ENCODE data around the gene RDX.
"Not testable (repeated sequence)": the region's sequence is repeated elsewhere in the genome, so short reads cannot be mapped to it uniquely, and the experiment has no call there.

The RDX gene

DNA sequence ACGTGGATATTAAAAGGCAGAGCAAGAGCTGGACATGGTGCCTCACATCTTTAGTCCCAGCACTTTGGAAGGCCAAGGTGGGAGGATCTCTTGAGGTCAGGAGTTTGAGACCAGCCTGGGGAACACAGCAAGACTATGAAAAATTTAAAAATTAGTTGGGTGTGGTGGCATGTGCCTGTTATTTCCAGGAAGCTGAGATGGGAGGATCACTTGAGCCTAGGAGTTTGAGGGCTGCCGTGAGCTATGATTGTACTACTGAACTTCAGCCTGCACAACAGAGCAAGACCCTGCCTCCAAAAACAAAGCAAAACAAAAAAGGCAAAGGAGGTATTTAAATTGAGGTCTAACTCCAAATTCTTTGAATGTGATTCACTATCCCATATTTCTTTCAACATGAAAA lies 23.5 kb downstream of the RDX start:
- no peak for DNase-seq (ENCODE audit: low read depth)

DNA sequence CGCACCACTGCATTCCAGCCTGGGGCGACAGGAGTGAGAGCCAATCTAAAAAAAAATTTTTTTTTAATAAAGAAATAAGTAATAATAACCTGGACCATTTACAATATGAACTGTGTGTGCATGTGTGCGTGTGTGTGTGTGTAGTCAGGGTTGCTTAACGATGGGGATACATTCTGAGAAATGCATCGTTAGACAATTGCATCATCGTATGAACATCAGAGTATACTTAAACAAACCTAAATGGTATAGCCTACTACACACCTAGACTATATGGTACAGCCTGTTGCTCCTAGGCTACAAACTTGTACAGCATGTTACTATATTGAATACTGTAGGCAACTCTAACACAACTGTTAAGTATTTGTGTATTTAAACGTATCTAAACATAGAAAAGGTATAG lies 26.4 kb downstream of the RDX start:
- DNase-seq (ENCODE audit: low read depth): no peak

DNA sequence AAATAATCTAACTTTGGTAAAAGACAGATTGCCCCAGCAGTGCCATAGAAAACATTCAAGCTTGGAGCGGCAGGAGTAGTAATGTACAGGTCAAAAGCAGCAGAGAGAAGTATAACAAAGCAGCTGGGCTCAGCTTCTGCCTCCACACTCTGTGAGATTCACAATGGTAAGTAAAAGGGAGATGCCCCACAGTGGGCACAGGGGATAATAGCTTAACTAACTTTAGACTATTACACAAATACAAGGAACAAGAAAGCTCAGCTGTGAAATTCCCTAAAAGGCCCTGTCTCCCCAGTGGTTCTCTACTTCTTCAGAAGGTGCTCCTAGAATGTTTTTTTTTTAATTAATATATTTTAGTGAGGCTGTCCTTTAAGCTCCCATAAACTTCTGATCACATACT lies 28.0 kb downstream of the RDX start:
- no peak for DNase-seq (ENCODE audit: low read depth)

DNA sequence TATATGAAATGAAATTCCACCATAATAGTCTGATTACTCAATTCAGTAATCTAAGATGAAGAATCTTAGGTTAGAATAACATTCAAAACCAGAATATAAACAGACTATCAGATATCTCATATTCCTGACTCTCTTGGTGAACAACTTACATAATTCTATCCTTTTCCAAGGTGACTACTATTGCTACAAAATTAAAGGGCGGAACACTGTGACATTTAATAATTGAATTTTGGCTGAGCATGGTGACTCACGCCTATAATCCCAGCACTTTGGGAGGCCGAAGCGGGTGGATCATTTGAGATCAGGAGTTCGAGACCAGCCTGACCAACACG lies 34.4 kb downstream of the RDX start:
- DNase-seq (ENCODE audit: low read depth): no peak

DNA sequence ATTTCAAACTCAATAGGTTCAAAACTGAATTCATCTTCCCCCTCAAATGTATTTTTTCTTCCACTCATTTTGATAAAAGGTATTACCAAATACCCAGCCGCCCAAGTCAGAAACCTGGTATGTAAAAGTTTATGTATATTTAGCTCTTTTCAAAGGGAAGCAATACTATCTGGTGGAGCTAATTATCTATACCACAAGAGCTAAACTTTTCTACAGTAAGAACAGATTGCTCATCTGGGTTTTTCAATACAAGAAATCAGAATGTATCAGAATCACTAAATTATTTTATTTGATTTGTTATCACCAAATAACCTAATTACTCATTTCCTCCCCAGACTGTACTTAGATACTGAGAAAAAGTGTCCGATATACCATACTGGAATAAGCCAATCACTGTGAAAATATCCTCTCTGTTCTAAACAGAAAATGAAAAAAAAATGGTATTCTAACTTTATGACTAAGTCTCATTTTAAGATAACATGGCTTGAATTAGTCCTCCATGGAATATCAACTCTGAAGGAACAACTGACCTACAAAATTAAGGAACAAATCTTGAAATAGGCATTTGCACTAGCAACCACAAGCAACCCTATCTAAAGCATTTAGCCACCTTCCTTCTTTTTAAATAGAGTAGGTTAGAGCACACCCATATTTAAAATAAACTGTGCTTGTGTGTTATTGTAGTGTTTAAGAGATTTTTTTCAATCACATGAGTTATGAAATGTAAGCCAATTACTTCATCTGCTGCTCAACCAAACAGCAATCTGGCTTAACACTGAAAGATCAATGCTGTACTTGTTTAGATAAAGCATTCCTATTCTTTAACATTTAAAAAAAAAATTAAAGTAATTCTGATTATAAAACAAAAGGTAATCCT lies 35.0 kb downstream of the RDX start:
- no peak for DNase-seq (ENCODE audit: low read depth)

DNA sequence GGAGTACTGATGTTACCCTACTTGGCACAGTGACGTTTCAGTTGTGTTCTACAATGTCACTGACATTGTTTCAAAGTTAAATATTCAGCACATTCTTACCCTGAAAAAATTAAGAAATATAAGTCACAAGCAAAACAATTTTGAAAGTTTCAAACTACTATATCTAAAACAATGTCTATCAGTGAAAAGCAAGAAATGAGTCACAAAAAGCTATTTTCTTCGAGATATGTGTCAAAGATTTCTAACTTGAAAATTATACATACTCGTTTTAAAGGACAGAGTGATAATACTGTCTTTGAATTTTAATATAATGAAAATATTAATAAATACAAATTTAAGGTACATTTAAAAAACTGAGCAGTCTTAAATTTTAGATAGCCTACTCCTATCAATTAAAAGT lies 42.9 kb downstream of the RDX start:
- DNase-seq (ENCODE audit: low read depth): no peak

DNA sequence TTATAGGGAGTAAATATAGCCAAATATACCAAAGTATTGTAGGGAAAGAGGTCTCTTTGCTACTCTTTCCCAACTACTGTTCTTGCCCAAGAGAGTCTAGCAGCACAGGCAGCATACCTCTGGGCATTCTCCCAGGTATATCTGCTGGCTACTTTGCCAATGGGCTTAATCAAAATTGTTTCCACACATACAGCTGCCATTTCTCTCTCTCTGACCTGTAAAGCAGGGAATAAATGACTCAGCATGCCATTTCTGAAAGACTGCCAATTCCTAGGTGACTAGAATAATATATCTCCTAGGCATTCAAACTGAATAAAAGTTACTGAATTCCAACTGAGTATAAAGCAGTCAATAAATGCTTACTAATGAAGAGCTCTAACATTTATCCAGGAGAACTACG lies 44.6 kb downstream of the RDX start:
- DNase-seq (ENCODE audit: low read depth): peak; percentile 29

DNA sequence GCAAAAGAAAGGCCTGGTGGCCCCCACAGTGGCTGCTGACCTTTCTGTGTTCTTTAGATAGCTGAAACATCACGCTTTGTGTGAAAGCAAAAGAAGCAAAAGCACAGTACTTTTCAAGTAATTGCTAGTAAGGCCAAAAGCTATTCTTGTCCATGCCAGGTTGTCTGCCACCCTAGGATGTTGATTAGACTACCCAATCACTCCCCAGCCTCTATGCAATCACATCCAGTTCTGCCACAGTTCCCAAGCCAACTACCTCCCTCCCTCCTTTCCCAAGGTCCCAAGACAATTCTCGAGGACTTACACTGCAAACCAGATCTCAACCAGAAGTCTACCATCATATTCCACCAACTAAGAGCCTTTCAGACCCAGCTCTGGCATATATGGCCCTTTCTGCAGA lies 46.2 kb downstream of the RDX start:
- DNase-seq (ENCODE audit: low read depth): no peak

DNA sequence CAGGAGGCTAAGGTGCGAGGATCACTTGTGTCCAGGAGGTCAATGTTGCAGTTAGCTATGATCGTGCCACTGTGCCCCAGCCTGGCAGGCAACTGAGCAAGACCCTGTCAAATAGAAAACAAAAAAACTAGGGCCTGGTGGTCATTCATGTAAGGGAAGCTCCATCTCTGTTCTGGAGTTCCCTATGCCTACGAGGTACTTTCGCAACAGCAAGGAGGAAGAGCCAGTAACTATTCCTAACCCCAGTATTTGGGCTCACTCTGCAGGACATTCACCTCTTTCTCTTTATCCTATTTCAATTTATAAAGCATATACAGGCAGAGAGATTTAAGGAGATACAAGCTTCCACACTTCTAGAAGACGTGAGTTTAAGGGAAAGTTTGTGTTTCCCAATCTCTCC lies 46.6 kb downstream of the RDX start:
- DNase-seq (ENCODE audit: low read depth): no peak

DNA sequence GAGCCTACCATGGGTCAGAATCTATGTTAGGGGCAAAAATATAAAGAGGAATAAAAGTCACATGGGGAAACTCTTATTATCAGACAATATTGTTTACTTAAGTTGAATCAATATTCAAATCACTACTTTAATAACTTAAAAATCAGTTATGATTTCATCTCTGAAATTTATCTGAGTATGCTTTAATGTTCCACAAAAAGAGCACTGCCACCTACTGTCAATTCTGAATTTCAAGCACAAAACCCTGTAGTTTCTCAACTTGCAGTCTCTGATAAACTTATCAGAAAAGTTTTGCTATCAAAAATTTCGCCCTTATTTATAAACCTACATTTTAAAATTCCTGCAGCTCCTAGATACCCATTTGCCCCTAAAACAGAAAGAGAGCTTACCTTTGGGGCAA lies 47.3 kb downstream of the RDX start:
- DNase-seq (ENCODE audit: low read depth): no peak

DNA sequence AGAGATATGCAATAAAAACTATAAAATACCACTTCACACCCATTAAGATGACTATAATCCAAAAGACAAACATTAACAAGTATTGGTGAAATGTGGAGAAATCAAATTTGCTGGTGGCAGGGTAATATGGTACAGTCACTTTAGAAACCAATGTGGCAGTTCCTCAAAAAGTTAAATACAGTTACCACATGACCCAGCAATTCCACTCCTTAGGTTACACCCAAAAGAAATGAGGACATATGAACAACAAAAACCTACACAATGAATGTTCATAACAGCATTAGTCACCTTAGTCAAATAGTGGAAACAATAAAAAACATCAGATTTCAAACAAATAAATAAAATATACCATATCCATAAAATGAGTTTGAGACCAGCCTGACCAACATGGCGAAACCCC lies 52.6 kb downstream of the RDX start:
- DNase-seq (ENCODE audit: low read depth): no peak

DNA sequence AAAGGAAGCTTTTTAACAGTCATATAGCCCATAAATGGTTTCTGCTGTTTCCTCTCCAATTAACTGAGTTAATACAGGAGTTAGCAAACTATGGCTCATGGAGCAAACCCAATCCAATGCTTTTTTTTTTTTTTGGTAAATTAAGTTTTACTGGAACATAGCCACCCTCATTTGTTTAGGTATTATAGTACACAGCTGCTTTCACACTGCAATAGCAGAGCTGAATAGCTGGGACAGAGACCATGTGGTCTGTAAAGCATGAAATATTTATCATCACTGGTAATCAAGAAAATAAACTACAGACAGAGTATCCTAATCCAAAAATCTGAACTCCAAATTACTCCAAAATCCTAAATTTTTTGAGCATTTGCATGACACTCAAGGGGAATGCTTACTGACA lies 53.7 kb downstream of the RDX start:
- no peak for DNase-seq (ENCODE audit: low read depth)

DNA sequence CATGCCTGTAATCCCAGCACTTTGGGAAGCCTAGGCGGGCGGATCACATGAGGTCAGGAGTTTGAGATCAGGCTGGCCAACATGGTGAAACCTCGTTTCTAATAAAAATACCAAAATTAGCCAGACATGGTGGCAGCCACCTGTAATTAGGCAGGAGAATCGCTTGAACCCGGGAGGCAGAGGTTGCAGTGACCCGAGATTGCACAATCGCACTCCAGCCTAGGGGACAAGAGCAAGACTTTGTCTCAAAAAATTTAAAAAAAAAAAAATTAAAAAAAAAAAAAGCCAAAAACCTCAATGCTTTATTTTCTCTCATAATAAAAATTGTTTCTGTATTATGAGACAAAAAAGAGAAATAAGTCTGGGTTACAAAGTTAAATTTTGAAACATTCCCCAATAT lies 54.2 kb downstream of the RDX start:
- no peak for DNase-seq (ENCODE audit: low read depth)

DNA sequence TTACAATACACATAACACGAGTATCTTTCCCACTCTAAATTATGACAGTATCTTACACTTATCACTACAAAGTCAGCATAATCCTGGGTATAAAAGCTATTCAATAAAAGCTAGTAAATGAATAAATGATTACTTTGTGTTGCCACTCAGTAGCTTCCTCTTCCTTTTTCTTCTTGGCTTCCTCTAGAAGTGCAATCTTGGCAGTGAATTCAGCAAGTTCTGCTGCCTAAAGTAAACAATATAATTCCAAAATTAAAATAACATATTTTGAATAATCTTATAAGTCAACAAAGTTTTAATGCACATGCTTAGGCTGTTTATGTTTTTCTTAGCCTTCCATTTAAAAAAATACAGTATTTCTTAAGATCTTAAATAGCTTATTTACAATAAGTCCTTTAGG lies 60.4 kb downstream of the RDX start:
- no peak for DNase-seq (ENCODE audit: low read depth)

DNA sequence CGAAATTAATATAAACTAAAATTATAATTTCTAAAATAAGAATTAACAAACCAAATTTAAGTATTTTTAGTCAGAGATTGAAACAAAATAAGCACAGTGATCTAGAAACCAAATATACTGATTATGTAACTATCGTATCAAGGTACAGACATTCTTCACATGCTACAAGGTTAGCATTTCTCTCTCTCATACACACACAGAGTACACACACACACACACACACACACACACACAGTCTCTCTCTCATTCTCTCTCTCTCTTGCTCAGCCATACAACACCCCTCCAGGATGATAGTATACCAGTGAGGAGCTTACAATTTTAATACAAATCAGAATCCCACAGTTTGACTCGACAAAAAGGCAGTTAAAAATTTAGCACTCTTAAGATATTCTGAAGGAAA lies 66.0 kb downstream of the RDX start:
- DNase-seq (ENCODE audit: low read depth): no peak

DNA sequence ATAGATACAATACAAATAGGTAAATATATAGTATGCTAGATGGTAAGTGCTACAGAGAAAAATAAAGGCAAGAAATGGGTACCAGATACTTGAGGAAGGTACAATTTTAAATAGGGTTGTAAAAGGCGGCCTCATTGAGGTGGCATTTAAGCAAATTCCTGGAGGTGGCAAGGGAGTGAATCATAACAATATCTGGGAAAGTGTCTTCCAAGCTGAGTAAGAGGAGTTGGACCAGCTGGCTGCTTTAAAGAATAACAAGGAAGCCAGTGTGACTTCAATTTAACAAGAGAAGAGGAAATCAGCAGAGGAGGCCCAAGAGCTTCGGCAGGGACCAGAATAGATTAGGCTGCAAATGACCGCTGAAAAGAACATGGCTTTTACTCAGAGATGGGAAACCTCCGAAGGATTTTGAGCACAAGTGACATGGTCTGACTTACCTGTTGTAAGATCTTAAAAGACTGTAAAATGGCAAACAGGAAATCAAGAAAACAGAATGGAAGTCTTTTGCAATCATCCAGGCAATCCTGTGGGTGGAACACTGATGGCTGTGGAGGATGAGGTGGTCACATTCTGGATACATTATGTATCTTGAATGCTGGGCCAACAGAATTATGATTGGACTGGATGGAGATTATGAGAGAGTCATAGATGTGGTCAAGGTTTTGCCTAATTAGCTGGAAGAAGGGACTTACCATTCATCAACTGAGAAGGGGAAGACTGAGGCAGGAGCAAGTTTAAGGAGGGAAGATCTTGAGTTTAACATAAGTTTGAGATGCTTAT lies 77.2 kb downstream of the RDX start:
- no peak for DNase-seq (ENCODE audit: low read depth)

DNA sequence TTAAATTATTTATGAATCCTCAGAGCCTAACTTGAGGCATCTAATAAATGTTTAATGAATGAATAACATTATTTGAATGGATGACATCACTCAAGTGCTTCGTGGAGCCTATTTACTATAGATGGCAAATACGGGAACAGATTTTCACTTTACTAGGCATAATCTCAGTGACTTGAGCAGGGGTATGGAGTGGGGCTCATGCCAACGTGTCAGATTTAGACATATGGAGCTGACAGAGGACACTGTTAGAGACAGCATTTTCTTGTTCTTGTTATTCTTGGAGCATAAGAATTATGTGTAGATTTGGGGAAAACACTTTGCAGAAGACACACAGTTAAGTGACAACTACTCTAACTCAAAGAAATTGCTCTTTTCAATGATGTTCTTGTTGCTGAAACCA lies 78.5 kb downstream of the RDX start:
- no peak for DNase-seq (ENCODE audit: low read depth)

DNA sequence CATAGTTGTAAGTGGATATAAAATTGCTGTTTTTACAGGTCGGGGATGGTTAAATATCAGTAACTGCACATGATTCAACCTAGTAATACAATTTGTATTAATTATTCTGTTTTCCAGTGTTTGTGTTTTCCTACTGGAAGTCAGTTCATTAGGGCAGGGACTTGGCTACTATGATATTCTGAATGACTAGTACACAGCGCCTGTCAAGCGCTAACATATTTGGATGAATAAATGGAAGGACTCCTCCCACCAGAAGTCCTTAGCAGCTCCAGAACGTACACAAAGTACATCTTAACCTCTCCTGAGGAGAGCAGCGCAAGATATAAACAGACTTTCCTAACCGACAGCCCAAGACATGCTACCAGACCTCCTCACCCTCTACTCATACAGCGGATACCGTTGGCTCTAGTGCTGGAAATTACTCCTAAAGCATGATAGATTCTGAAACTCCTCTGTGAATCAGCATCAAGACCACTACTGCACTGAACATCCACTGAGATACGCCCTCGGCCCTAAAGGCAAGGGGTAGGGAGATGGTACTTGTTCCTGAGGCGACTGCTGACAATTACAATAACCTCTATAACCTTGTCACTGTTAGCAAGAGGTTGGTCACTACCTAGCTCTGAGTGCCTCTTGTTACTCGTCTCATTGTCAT lies 79.1 kb downstream of the RDX start:
- no peak for DNase-seq (ENCODE audit: low read depth)

DNA sequence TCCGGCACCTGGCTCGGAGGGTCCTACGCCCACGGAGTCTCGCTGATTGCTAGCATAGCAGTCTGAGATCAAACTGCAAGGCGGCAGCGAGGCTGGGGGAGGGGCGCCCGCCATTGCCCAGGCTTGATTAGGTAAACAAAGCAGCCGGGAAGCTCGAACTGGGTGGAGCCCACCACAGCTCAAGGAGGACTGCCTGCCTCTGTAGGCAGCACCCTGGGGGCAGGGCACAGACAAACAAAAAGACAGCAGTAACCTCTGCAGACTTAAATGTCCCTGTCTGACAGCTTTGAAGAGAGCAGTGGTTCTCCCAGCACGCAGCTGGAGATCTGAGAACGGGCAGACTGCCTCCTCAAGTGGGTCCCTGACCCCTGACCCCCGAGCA lies 87.1 kb downstream of the RDX start:
- DNase-seq (ENCODE audit: low read depth): not testable (repeated sequence)

DNA sequence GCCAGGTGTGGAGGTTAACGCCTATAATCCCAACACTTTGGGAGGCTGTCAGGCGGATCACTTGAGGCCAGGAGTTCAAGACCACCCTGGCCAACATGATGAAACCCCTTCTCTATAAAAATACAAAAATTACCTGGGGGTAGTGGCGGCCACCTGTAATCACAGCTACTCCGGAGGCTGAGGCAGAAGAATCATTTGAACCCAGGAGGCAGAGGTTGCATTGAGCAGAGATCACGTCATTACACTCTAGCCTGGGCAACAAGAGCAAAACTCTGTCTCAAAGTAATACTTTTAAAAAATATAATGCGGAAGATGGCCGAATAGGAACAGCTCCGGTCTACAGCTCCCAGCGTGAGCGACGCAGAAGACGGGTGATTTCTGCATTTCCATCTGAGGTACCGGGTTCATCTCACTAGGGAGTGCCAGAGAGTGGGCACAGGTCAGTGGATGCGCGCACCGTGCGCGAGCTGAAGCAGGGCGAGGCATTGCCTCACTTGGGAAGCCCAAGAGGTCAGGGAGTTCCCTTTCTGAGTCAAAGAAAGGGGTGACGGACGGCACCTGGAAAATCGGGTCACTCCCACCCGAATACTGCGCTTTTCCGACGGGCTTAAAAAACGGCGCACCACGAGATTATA lies 87.6 kb downstream of the RDX start:
- not testable (repeated sequence) for DNase-seq (ENCODE audit: low read depth)

DNA sequence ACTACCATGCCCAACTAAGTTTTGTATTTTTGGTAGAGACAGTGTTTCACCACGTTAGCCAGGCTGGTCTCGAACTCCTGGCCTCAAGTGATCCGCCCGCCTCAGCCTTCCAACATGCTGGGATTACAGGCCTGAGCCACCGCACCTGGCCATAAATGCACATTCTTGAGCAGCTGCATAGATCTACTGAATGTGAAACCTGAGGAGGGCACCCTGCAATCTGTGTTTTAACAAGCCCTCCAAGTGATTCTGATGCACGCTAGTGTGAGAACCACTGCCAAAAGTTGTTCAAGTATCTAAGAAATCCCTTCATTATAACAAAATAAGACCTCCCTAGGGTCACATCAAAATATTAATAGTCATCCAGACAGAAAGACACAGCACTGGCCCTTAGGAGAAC lies 89.3 kb downstream of the RDX start:
- DNase-seq (ENCODE audit: low read depth): no peak

DNA sequence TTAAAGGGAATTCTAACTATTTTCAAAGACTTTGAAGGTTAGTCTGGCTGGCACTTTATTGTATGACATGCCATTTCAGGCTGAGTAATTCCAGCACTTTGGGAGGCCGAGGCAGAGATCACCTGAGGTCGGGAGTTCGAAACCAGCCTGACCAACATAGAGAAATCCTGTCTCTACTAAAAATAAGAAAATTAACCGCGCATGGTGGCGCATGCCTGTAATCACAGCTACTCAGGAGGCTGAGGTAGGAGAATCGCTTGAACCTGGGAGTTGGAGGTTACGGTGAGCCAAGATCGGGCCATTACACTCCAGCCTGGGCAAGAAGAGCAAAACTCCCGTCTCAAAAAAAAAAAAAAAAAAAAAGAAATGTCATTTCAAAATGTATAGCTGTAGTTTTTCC lies 95.6 kb downstream of the RDX start:
- DNase-seq (ENCODE audit: low read depth): no peak

DNA sequence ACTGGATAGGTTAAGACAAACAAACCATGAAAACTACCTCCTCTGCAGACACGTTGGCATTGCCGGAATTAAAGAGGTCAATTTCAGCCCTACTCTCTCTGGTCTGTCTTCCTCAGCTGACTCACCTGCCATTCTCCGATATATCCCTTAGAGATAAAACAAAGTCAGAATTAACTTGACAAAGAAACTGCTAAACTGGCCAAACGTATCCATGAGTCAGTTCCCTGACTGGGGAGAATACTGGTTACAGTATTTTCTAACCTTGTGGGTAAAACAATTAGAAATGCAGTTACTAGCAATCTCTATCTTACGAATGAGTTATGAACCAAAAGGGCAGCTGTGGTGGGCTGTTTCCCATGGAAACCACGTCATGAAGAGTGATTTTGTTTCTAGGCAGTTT lies 96.2 kb downstream of the RDX start:
- DNase-seq (ENCODE audit: low read depth): no peak

Measured in HS-5 (cell line).